ENCODE results near the gene DGKB.

Gene DGKB

DNA sequence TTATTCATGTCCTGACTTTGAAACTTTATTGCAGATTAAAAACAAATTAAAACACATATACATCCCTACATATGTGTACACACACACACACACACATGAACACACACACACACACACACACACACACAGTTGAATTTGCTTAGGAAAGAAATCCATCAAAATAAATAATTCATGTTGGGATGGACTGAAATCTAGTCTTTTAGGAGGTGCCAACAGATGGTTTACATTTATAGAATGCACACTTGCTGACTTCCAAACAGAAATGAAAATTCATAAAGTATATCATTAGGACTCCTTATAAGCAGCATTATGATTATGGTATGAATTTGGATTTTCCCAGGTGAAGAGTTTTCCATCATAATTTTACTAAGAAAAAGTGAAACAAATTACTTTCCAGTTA lies 642.5 kb downstream of the DGKB start:
- ATAC-seq (ENCODE audit: low read depth) (no peak), DNase-seq (ENCODE audit: low spot score) (no peak)
- Histone ChIP-seq H3K27ac (ENCODE audit: poor library complexity, severe bottlenecking) (no peak overlapping the region), H3K9me3 (ENCODE audit: severe bottlenecking) (no peaks in the 10 kb centered on the region), H3K27me3 (ENCODE audit: insufficient read depth, poor library complexity, severe bottlenecking) (no peaks in the 10 kb centered on the region), H3K36me3 (ENCODE audit: low read depth) (no peaks in the 10 kb centered on the region), H3K4me3 (ENCODE audit: severe bottlenecking) (no peak overlapping the region), H3K4me1 (ENCODE audit: insufficient read depth, poor library complexity, severe bottlenecking) (no peaks in the 10 kb centered on the region)
- TF ChIP-seq, protein P1, sequence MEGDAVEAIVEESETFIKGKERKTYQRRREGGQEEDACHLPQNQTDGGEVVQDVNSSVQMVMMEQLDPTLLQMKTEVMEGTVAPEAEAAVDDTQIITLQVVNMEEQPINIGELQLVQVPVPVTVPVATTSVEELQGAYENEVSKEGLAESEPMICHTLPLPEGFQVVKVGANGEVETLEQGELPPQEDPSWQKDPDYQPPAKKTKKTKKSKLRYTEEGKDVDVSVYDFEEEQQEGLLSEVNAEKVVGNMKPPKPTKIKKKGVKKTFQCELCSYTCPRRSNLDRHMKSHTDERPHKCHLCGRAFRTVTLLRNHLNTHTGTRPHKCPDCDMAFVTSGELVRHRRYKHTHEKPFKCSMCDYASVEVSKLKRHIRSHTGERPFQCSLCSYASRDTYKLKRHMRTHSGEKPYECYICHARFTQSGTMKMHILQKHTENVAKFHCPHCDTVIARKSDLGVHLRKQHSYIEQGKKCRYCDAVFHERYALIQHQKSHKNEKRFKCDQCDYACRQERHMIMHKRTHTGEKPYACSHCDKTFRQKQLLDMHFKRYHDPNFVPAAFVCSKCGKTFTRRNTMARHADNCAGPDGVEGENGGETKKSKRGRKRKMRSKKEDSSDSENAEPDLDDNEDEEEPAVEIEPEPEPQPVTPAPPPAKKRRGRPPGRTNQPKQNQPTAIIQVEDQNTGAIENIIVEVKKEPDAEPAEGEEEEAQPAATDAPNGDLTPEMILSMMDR (IDR thresholded peaks at IDR 0.05; ENCODE audit: poor library complexity, severe bottlenecking), result no peak

DNA sequence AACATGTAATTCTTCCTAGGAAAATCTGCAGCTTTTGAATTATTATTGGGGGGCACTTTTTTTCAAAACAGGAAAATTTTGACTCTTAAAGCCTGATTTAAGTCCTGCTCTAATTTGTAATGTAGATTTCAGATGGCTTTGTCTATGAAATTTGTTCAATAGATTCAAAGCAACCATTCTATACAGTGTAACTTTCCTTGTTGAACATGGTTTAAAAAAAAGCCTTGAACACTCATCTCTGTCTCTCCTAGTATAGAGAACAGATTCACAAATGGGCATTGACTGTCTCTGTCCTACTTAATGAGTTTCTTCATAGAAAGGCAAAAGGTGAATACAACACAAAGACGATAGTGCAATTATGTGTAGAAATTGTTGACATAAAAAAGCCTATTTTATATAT lies 643.7 kb downstream of the DGKB start:
- DNase-seq (ENCODE audit: low spot score) (no peak), ATAC-seq (ENCODE audit: low read depth) (no peak)
- Histone ChIP-seq H3K27ac (ENCODE audit: poor library complexity, severe bottlenecking) (no peak overlapping the region), H3K4me3 (ENCODE audit: severe bottlenecking) (no peak overlapping the region), H3K36me3 (ENCODE audit: low read depth) (no peaks in the 10 kb centered on the region), H3K27me3 (ENCODE audit: insufficient read depth, poor library complexity, severe bottlenecking) (no peaks in the 10 kb centered on the region), H3K9me3 (ENCODE audit: severe bottlenecking) (no peaks in the 10 kb centered on the region), H3K4me1 (ENCODE audit: insufficient read depth, poor library complexity, severe bottlenecking) (no peaks in the 10 kb centered on the region)
- TF ChIP-seq, protein P1 (IDR thresholded peaks at IDR 0.05; ENCODE audit: poor library complexity, severe bottlenecking), result no peak

DNA sequence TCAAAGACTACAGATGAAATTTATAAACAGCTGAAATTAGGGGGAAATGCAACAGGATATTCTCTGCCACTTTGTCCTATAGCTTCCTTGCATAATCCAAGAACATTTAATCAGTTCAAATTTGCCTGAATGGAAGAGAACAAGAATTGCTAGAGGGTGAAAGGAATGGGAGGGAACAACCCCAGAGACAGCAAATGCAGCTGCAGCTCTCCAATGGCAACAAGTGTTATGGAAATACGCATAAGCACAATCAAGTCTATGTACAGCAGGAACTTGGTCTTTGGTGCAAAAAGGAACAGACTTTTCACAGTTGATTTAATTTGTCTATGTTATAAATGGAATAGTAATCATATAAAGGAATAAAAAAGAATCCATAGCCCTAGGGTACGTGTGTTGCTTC lies 644.1 kb downstream of the DGKB start:
- Histone ChIP-seq H3K27ac (ENCODE audit: poor library complexity, severe bottlenecking) (no peak overlapping the region), H3K4me3 (ENCODE audit: severe bottlenecking) (no peak overlapping the region), H3K36me3 (ENCODE audit: low read depth) (no peaks in the 10 kb centered on the region), H3K4me1 (ENCODE audit: insufficient read depth, poor library complexity, severe bottlenecking) (no peaks in the 10 kb centered on the region), H3K27me3 (ENCODE audit: insufficient read depth, poor library complexity, severe bottlenecking) (no peaks in the 10 kb centered on the region), H3K9me3 (ENCODE audit: severe bottlenecking) (no peaks in the 10 kb centered on the region)
- ATAC-seq (ENCODE audit: low read depth), result no peak
- no peak for DNase-seq (ENCODE audit: low spot score)
- TF ChIP-seq, protein P1 (IDR thresholded peaks at IDR 0.05; ENCODE audit: poor library complexity, severe bottlenecking), result no peak

DNA sequence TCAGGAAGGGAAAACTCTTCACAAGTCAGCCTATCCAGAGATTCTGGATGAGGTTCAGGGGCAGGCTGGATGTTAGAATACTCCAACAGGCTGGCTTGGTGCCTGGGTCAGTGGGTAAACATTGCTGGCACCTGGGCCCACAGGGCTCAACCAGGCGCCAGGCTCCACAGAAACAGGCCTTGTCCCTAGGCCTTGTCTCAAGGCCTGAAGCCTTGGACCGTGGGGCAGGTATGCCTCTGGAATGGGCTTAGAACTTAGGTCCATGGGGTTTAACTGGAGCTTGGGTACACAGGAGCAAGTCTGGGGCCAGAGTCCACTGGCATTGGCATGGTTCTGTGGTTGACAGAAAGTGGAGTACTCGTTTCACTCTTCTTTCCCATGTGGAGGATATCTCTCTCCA lies 650.1 kb downstream of the DGKB start:
- TF ChIP-seq, protein P1 (IDR thresholded peaks at IDR 0.05; ENCODE audit: poor library complexity, severe bottlenecking), result no peak
- H3K4me1 ChIP-seq (ENCODE audit: insufficient read depth, poor library complexity, severe bottlenecking), result no peaks in the 10 kb centered on the region

DNA sequence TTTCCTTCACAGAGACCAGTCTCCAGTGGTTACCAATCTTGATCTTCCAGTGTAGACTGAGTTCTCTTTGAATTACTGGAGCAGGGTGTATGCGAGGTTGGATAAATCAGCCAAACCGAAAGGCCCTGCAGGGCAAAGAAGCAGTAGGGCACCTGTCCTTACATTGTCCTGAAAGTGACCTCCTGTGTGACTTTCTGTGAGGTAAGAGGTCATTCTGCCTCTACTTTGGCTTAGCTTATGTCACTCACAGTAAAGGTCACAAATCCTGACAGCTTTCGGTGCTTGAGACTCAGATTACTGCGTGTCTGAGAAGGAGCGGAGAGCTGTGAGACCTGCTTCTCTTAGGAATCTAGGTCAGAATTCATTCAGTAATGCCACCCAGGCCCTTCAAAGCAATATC lies 660.4 kb downstream of the DGKB start:
- TF ChIP-seq, protein P1 (IDR thresholded peaks at IDR 0.05; ENCODE audit: poor library complexity, severe bottlenecking), result no peak
- no peaks in the 10 kb centered on the region for H3K36me3 ChIP-seq (ENCODE audit: low read depth)
- no peak overlapping the region for H3K27ac ChIP-seq (ENCODE audit: poor library complexity, severe bottlenecking)
- no peak overlapping the region for H3K4me3 ChIP-seq (ENCODE audit: severe bottlenecking)
- DNase-seq (ENCODE audit: low spot score) (no peak), ATAC-seq (ENCODE audit: low read depth) (no peak)
- H3K27me3 ChIP-seq (ENCODE audit: insufficient read depth, poor library complexity, severe bottlenecking), result no peaks in the 10 kb centered on the region
- H3K9me3 ChIP-seq (ENCODE audit: severe bottlenecking), result no peaks in the 10 kb centered on the region
- H3K4me1 ChIP-seq (ENCODE audit: insufficient read depth, poor library complexity, severe bottlenecking), result peaks cover 5% of the 10 kb centered on the region

More for the DNA sequence above, 650.1 kb downstream of the DGKB start:
- Histone ChIP-seq H3K27me3 (ENCODE audit: insufficient read depth, poor library complexity, severe bottlenecking) (no peaks in the 10 kb centered on the region), H3K9me3 (ENCODE audit: severe bottlenecking) (no peaks in the 10 kb centered on the region), H3K27ac (ENCODE audit: poor library complexity, severe bottlenecking) (no peak overlapping the region), H3K4me3 (ENCODE audit: severe bottlenecking) (no peak overlapping the region), H3K36me3 (ENCODE audit: low read depth) (no peaks in the 10 kb centered on the region)
- ATAC-seq (ENCODE audit: low read depth), result no peak
- DNase-seq (ENCODE audit: low spot score), result no peak

All from RWPE2 (cell line).